Measurements from ENCODE around the gene LYST. TPM values are rescaled to one million over a fixed set of nuclear protein-coding genes. Genes with fewer than 3 reads are reported as not detected.
A peak's percentile ranks its signal among the peaks of the same experiment; 100 is the strongest.

Gene LYST
- total and polyA plus RNA-seq, 2 experiments from 2014 or later = 3.0 to 6.1 TPM

DNA sequence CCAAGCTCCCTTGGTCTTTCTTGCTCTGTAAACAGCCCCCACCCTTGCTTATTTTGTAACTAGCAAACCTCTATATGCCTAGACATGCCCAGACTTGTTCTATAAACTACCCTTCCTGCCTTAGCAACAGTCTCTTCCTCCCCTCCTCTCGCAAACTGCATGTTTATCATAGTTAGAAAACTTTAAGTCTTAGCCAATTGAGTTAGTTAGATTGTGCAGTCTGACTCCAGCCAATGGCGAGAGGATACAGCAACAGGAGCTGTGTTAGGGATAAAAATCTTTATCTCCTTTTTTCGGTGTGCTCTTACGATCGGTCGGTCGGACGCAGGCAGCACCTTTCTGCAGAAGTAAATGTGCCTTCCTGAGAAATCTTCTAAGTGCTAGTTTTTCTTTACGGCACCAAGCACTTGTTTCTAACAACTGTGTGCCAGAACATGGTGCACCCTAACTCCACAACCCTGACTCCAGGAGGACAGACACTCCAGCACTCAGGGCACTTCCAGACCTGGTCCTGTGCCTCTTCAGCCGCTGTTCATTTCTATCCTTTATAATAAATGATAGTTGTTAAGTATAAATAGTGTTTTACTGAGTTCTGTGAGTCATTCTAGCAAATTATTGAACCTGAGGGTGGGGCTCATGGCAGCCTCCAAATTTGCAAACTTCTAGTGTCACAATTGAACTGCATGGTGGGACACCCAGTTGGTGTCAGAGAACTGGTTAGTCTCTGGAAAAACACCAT is 191.4 kb downstream of the LYST start:
- WGBS (ENCODE audit: low lambda C conversion rate, missing lambda C conversion rate) = 42% methylated on average over 10 of the region's 10 CpGs
- H3K27ac ChIP-seq = peak overlapping the region; percentile 90
- no peaks in the 10 kb centered on the region for H3K9me3 ChIP-seq (ENCODE audit: low read depth)
- no peak overlapping the region for H3K4me3 ChIP-seq
- H3K27me3 ChIP-seq = no peaks in the 10 kb centered on the region
- peaks cover 49% of the 10 kb centered on the region for H3K79me2 ChIP-seq
- no peaks in the 10 kb centered on the region for H3K9me2 ChIP-seq (replicated peaks; ENCODE audit: insufficient read depth)
- H3K36me3 ChIP-seq (replicated peaks; ENCODE audit: insufficient read depth, low read depth) = no peaks in the 10 kb centered on the region
- H3K4me1 ChIP-seq (ENCODE audit: insufficient read depth) = peaks cover 16% of the 10 kb centered on the region
- H2AFZ ChIP-seq = peak overlapping the region; percentile 1
- DNase-seq (ENCODE audit: low spot score) = peak; percentile 72
- peak overlapping the region; percentile 65 for H3K4me2 ChIP-seq
- TF ChIP-seq, protein P1, sequence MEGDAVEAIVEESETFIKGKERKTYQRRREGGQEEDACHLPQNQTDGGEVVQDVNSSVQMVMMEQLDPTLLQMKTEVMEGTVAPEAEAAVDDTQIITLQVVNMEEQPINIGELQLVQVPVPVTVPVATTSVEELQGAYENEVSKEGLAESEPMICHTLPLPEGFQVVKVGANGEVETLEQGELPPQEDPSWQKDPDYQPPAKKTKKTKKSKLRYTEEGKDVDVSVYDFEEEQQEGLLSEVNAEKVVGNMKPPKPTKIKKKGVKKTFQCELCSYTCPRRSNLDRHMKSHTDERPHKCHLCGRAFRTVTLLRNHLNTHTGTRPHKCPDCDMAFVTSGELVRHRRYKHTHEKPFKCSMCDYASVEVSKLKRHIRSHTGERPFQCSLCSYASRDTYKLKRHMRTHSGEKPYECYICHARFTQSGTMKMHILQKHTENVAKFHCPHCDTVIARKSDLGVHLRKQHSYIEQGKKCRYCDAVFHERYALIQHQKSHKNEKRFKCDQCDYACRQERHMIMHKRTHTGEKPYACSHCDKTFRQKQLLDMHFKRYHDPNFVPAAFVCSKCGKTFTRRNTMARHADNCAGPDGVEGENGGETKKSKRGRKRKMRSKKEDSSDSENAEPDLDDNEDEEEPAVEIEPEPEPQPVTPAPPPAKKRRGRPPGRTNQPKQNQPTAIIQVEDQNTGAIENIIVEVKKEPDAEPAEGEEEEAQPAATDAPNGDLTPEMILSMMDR (IDR thresholded peaks at IDR 0.05; ENCODE audit: poor library complexity) = no peak
- no peak for TF ChIP-seq EZH2 (IDR thresholded peaks at IDR 0.05; ENCODE audit: borderline replicate concordance)
- TF ChIP-seq EZH2phosphoT487 (IDR thresholded peaks at IDR 0.05; ENCODE audit: low read depth, severe bottlenecking, unreplicated experiment) = no peak
- H4K20me1 ChIP-seq (ENCODE audit: insufficient read depth, poor library complexity, severe bottlenecking) = no peaks in the 10 kb centered on the region

DNA sequence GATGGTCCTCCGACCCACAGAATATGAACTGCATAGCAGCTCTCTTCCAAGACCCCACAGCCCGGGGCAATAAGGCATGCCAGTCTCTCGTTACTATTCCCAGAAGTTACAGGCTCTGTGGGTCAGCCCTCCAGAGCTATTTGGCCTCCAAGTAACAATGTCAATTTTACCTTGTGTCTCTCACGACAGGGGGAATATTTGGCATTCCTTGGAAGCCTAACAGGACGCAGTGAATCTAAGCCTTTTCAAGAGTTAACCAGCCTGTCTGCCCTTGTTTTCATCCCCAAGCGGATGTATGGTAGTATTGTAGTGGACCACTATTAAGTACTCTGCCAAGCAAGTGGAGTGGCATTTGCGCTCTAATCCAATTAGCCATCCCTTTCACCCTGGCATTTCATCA is 192.7 kb downstream of the LYST start:
- Histone ChIP-seq H3K4me1 (ENCODE audit: insufficient read depth) (peaks cover 26% of the 10 kb centered on the region), H3K4me3 (no peak overlapping the region), H2AFZ (no peak overlapping the region), H3K9me3 (ENCODE audit: low read depth) (no peaks in the 10 kb centered on the region), H3K27ac (peak overlapping the region; percentile 90), H3K79me2 (peaks cover 47% of the 10 kb centered on the region), H3K36me3 (replicated peaks; ENCODE audit: insufficient read depth, low read depth) (no peaks in the 10 kb centered on the region), H3K4me2 (peak overlapping the region; percentile 65), H4K20me1 (ENCODE audit: insufficient read depth, poor library complexity, severe bottlenecking) (no peaks in the 10 kb centered on the region), H3K27me3 (no peaks in the 10 kb centered on the region), H3K9me2 (replicated peaks; ENCODE audit: insufficient read depth) (no peaks in the 10 kb centered on the region)
- TF ChIP-seq EZH2phosphoT487 (IDR thresholded peaks at IDR 0.05; ENCODE audit: low read depth, severe bottlenecking, unreplicated experiment) (no peak), EZH2 (IDR thresholded peaks at IDR 0.05; ENCODE audit: borderline replicate concordance) (no peak)
- TF ChIP-seq, protein P1 (IDR thresholded peaks at IDR 0.05; ENCODE audit: poor library complexity) = no peak
- no peak for DNase-seq (ENCODE audit: low spot score)
- 53% methylated on average over 7 of the region's 7 CpGs for WGBS (ENCODE audit: low lambda C conversion rate, missing lambda C conversion rate)

DNA sequence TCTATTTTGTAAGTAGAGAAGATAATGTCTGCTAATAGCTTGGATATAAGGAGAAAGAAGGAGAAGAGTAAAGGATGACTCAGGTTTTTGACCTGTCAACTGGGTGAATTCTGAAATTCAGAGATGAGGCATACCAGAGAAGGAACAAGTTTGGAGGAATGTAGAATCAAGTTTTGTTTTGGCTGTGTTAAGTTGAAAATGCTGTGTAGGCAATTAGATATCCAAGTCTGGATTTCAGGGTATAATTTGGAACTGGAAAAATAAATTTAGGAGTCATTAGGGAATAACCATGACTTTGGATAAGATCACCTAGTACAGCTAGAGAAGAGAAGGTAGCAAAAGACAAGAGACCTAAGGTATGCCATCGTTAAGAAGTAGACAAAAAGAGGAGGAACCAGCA is 194.7 kb downstream of the LYST start:
- no peaks in the 10 kb centered on the region for H3K9me2 ChIP-seq (replicated peaks; ENCODE audit: insufficient read depth)
- no peak overlapping the region for H2AFZ ChIP-seq
- peaks cover 29% of the 10 kb centered on the region for H3K4me1 ChIP-seq (ENCODE audit: insufficient read depth)
- H4K20me1 ChIP-seq (ENCODE audit: insufficient read depth, poor library complexity, severe bottlenecking) = no peaks in the 10 kb centered on the region
- DNase-seq (ENCODE audit: low spot score) = no peak
- H3K27me3 ChIP-seq = no peaks in the 10 kb centered on the region
- peak overlapping the region; percentile 65 for H3K4me2 ChIP-seq
- H3K9me3 ChIP-seq (ENCODE audit: low read depth) = no peaks in the 10 kb centered on the region
- 82% methylated on average over 1 of the region's 1 CpG for WGBS (ENCODE audit: low lambda C conversion rate, missing lambda C conversion rate)
- peak overlapping the region; percentile 25 for H3K4me3 ChIP-seq
- peaks cover 35% of the 10 kb centered on the region for H3K79me2 ChIP-seq
- TF ChIP-seq EZH2 (IDR thresholded peaks at IDR 0.05; ENCODE audit: borderline replicate concordance) (no peak), EZH2phosphoT487 (IDR thresholded peaks at IDR 0.05; ENCODE audit: low read depth, severe bottlenecking, unreplicated experiment) (no peak)
- TF ChIP-seq, protein P1 (IDR thresholded peaks at IDR 0.05; ENCODE audit: poor library complexity) = no peak
- H3K27ac ChIP-seq = peak overlapping the region; percentile 90
- H3K36me3 ChIP-seq (replicated peaks; ENCODE audit: insufficient read depth, low read depth) = no peaks in the 10 kb centered on the region

All from hepatocyte (in vitro differentiated cells).